ENCODE data around the gene RFTN2.
"Not testable (repeated sequence)": the region's sequence is repeated elsewhere in the genome, so short reads cannot be mapped to it uniquely, and the experiment has no call there.

Gene RFTN2

DNA sequence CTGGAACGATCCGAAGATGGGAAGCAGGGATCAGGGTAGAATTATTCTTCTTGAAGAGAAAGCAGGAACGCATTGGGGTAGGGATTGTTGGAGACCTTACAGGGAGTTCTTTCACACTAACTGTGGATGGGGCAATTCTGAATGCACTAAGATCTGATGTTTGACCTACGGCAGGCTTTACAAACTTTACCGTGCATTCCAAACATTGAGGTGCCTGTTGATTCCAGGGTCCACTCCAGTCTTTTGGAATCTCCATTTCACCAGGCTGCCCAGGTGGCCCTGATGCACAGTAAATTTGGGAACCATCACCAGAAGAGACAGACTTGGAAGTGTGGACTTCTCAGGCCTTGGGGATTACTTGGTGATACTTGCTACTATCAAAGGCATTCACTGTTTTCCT lies 76.9 kb downstream of the RFTN2 start:
- TF ChIP-seq, protein P1, sequence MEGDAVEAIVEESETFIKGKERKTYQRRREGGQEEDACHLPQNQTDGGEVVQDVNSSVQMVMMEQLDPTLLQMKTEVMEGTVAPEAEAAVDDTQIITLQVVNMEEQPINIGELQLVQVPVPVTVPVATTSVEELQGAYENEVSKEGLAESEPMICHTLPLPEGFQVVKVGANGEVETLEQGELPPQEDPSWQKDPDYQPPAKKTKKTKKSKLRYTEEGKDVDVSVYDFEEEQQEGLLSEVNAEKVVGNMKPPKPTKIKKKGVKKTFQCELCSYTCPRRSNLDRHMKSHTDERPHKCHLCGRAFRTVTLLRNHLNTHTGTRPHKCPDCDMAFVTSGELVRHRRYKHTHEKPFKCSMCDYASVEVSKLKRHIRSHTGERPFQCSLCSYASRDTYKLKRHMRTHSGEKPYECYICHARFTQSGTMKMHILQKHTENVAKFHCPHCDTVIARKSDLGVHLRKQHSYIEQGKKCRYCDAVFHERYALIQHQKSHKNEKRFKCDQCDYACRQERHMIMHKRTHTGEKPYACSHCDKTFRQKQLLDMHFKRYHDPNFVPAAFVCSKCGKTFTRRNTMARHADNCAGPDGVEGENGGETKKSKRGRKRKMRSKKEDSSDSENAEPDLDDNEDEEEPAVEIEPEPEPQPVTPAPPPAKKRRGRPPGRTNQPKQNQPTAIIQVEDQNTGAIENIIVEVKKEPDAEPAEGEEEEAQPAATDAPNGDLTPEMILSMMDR (conservative IDR thresholded peaks at IDR 0.05; ENCODE audit: low read depth, low read length) = no peak
- no peak overlapping the region for H3K4me3 ChIP-seq (ENCODE audit: low read length)
- DNase-seq (ENCODE audit: low read depth) = no peak

DNA sequence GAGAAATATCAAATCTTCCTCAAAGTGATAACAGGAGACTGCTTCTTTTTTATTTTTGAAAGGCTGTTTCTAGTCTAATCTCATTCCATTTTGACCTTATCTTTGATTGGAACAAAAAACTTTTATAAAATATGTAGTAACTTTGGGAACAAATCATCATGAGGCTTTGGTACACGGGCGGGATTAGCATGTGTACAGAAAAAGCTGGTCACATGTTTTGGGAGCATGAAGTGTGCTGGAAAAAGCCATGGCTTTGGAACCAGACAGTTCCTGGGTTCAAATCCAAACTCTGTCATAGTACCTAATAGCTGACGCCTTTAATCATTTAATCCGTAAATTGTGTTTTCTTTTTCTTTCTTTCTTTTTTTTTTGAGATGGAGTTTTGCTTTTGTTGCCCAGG lies 78.2 kb downstream of the RFTN2 start:
- no peak for DNase-seq (ENCODE audit: low read depth)
- H3K4me3 ChIP-seq (ENCODE audit: low read length) = no peak overlapping the region
- TF ChIP-seq, protein P1 (conservative IDR thresholded peaks at IDR 0.05; ENCODE audit: low read depth, low read length) = no peak

DNA sequence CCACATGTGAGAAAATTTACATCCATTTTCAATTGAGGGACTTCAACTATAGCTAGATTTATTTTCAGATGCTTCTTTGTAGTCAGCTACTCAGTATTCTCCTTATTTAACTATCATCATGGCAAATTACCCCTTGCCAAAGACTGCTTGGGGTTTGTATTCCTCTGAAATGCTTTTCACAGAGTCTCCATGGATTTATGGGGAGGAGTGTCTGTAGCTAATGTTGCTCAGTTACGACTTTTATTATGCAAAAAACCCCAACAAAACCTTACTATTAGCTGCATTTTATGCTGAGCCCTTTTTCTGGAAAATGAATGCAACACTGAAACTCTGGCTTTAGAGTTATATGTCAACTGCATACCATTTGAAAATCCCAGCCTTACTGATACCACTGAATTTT lies 78.6 kb downstream of the RFTN2 start:
- no peak overlapping the region for H3K4me3 ChIP-seq (ENCODE audit: low read length)

DNA sequence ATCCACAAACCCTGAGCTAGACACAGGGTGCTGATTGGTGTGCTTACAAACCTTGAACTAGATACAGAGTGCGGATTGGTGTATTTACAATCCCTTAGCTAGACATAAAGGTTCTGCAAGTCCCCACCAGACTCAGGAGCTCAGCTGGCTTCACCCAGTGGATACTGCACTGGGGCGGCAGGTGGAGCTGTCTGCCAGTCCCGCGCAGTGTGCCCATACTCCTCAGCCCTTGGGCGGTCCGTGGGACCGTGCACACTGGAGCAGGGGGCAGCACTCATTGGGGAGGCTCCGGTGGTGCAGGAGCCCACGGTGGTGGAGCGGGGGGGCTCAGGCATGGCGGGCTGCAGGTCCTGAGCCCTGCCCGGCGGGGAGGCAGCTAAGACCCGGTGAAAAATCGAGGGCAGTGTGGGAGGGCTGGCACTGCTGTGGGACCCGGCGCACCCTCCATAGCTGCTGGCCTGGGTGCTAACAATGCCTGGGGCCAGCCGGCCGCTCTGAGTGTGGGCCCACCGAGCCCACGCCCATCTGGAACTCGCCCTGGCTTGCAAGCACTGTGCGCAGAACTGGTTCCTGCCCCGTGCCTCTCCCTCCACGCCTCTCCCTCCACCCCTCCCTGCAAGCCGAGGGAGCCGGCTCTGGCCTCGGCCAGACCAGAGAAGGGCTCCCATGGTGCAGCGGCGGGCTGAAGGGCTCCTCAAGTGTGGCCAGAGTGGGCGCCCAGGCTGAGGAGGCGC lies 83.9 kb downstream of the RFTN2 start:
- TF ChIP-seq, protein P1 (conservative IDR thresholded peaks at IDR 0.05; ENCODE audit: low read depth, low read length) = no peak
- DNase-seq (ENCODE audit: low read depth) = no peak
- no peak overlapping the region for H3K4me3 ChIP-seq (ENCODE audit: low read length)

More for the DNA sequence above, 78.6 kb downstream of the RFTN2 start:
- DNase-seq (ENCODE audit: low read depth) = no peak
- TF ChIP-seq, protein P1 (conservative IDR thresholded peaks at IDR 0.05; ENCODE audit: low read depth, low read length) = no peak

DNA sequence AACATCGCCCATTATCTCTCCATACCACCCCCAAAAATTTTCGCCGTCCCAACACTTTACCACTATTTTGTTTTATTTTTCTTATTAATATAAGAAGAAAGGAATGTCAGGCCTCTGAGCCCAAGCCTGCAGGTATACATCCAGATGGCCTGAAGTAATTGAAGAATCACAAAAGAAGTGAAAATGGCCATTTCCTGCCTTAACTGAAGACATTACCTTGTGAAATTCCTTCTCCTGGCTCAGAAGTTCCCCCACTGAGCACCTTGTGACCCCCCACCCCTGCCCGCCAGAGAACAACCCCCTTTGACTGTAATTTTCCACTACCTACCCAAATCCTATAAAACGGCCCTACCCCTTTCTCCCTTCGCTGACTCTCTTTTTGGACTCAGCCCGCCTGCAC lies 88.1 kb downstream of the RFTN2 start:
- DNase-seq (ENCODE audit: low read depth); H3K4me3 ChIP-seq (ENCODE audit: low read length): not testable (repeated sequence)

DNA sequence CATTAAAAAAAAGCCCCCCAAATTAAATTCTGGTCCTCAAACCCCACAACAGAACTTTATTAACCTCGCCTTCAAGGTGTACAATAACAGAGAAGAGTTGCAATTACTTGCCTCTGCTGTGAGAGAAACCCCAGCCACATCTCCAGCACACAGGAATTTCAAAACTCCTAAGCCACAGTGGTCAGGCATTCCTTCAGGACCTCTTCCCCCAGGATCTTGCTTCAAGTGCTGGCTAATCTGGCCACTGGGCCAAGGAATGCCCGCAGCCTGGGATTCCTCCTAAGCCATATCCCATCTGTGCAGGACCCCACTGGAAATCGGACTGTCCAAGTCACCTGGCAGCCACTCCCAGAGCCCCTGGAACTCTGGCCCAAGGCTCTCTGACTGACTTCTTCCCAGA lies 95.2 kb downstream of the RFTN2 start:
- H3K4me3 ChIP-seq (ENCODE audit: low read length); DNase-seq (ENCODE audit: low read depth): not testable (repeated sequence)

DNA sequence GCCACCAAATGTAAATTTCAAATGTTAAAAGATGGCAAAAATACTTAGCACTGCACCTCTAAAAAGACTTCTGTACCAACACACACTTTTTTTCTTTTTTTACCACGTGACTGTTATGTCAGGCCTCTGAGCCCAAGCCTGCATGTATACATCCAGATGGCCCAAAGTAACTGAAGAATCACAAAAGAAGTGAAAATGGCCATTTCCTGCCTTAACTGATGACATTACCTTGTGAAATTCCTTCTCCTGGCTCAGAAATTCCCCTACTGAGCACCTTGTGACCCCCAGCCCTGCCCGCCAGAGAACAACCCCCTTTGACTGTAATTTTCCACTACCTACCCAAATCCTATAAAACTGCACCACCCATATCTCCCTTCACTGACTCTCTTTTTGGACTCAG lies 97.1 kb downstream of the RFTN2 start:
- not testable (repeated sequence) for H3K4me3 ChIP-seq (ENCODE audit: low read length); DNase-seq (ENCODE audit: low read depth)

DNA sequence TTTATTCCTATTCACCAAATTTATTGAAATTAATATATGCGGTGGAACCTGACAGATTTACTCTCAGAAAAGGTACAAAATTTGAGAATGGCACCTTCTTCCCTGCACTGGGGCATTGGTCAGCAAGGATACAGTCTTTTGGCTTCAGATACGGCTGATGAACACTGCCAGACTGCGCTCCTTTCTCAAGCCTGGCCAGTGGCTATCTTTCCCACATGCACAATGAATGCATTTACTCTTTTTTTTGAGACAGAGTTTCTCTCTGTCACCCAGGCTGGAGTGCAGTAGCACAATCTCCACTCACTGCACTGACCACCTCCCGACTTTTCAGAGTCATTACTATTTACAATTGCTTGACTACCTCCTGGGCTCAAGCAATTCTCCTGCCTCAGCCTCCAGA lies 97.9 kb downstream of the RFTN2 start:
- DNase-seq (ENCODE audit: low read depth) = no peak
- no peak overlapping the region for H3K4me3 ChIP-seq (ENCODE audit: low read length)
- TF ChIP-seq, protein P1 (conservative IDR thresholded peaks at IDR 0.05; ENCODE audit: low read depth, low read length) = no peak

DNA sequence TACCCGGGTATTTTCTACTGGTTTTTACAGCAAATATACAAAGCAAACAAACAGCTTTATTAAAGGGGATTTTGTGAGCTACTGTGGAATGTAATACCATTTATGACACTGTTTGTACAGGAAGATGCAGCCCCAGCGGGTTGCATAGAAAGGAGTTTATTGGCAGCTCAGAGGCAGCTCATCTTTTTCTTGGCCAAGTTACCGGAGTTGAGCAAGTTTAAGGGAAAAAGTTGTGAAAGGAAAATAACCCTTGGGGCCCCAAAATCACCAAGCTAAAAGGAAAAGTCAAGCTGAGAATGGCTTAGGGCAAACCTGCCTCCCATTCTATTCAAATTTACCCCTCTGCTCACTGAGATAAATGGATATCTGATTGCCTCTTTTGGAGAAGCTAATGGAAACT lies 98.8 kb downstream of the RFTN2 start:
- TF ChIP-seq, protein P1 (conservative IDR thresholded peaks at IDR 0.05; ENCODE audit: low read depth, low read length) = no peak
- DNase-seq (ENCODE audit: low read depth) = no peak
- no peak overlapping the region for H3K4me3 ChIP-seq (ENCODE audit: low read length)

Data from retinal pigment epithelial cell (primary cell).